ENCODE data around the gene ITLN1. TPM values are rescaled to one million over a fixed set of nuclear protein-coding genes. Genes with fewer than 3 reads are reported as not detected.

Gene ITLN1
- total RNA-seq, 3 donors from 2014 or later = 103 to 254 (median 221) TPM

DNA sequence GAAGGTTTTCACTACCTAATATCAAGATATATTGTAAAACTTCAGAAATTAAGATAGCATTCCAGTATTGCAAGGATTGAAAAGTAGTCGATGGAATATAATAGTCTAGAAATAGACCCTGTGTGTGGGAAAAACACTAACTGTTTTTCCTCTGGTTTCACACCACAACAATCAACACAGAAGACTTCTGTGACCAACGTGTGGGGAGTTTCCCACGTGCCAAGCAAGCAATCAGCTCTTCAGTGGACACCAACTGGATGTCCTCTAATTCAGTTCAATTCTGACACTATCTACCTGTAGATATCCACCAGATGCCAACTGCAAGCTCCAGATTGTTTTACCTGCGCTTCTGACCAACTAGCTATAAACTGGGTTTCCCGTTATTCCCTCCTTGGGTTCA lies 34.4 kb downstream of the ITLN1 start:
- TF ChIP-seq, protein P1, sequence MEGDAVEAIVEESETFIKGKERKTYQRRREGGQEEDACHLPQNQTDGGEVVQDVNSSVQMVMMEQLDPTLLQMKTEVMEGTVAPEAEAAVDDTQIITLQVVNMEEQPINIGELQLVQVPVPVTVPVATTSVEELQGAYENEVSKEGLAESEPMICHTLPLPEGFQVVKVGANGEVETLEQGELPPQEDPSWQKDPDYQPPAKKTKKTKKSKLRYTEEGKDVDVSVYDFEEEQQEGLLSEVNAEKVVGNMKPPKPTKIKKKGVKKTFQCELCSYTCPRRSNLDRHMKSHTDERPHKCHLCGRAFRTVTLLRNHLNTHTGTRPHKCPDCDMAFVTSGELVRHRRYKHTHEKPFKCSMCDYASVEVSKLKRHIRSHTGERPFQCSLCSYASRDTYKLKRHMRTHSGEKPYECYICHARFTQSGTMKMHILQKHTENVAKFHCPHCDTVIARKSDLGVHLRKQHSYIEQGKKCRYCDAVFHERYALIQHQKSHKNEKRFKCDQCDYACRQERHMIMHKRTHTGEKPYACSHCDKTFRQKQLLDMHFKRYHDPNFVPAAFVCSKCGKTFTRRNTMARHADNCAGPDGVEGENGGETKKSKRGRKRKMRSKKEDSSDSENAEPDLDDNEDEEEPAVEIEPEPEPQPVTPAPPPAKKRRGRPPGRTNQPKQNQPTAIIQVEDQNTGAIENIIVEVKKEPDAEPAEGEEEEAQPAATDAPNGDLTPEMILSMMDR (IDR thresholded peaks at IDR 0.05) = no peak
- Histone ChIP-seq H3K9me3 (no peaks in the 10 kb centered on the region), H3K4me3 (no peak overlapping the region), H3K36me3 (ENCODE audit: low read depth) (no peaks in the 10 kb centered on the region), H3K4me1 (ENCODE audit: low read depth) (peaks cover 9% of the 10 kb centered on the region)
- ATAC-seq (no peak), DNase-seq (no peak)
- intact Hi-C loops (cut with DNase I, micrococcal nuclease) = no loop called here

DNA sequence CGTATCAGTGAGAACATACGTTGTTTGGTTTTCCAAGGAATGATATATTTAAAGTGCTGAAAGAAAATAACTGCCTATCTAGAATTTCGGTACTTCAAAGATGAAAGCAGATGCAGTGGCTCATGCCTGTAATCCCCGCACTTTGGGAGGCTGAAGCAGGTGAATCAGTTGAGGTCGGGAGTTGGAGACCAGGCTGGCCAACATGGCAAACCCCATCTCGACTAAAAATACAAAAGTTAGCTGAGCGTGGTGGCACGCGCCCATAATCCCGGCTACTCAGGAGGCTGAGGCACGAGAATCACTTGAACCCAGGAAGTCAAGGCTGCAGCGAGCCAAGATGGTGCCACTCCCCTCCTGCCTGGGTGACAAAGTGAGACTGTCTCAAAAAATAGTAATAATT lies 38.7 kb downstream of the ITLN1 start:
- Histone ChIP-seq H3K36me3 (ENCODE audit: low read depth) (no peaks in the 10 kb centered on the region), H3K4me3 (no peak overlapping the region), H3K4me1 (ENCODE audit: low read depth) (peaks cover 9% of the 10 kb centered on the region), H3K9me3 (no peaks in the 10 kb centered on the region)
- no peak for DNase-seq
- intact Hi-C loops (cut with DNase I, micrococcal nuclease) = no loop called here
- TF ChIP-seq, protein P1 (IDR thresholded peaks at IDR 0.05) = no peak
- no peak for ATAC-seq

DNA sequence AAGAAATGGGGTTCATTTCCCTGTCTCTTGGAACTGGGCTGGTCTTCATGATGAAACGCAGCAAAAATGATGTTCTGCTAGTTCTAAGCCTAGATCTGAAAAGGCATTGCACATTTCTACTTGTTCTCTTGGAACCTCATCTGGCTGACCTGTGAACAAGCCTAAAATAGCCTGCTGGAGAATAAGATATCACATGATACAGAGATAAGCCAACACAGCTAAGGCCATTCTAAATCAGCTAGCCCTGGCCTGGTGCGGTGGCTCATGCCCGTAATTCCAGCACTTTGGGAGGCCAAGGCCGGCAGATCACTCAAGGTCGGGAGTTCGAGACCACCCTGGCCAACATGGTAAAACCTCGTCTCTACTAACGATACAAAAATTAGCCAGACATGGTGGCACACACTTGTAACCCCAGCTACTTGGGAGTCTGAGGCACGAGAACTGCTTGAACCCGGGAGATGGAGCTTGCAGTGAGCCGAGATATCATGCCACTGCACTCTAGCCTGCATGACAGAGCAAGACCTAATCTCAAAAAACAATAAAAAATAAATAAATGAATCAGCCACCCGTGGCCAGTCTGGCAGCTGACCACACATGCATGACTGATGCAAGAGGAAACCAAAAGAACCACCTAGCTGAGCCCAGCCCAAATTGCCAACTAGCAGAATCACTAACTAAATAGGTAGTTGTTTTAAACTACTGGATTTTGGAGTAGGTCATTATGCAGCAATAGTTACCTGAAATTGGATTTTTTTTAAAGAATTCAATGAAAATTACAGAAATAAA lies 40.3 kb downstream of the ITLN1 start:
- ATAC-seq = no peak
- TF ChIP-seq, protein P1 (IDR thresholded peaks at IDR 0.05) = no peak

DNA sequence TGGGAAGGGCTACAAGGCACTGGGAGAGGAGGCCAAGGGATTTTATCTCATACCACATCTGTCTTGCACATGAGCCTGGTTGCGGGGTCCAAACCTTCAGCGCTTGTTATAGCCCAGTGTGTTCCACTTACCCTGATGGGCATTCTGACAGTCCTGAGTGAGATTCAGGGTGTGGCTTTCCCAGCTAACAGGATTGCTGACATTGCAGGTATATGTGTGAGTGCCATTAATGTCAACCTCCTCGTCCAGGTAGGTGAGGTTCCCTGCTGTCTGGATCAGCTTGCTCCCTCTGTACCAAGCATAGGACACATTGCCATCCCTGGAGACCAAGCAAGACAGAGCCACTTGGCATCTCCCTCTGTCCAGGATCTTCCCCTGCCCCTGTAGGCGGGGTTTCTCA lies 43.9 kb downstream of the ITLN1 start:
- no peaks in the 10 kb centered on the region for H3K9me3 ChIP-seq
- no peak overlapping the region for H3K4me3 ChIP-seq
- H3K36me3 ChIP-seq (ENCODE audit: low read depth) = no peaks in the 10 kb centered on the region
- ATAC-seq (no peak), DNase-seq (no peak)
- H3K4me1 ChIP-seq (ENCODE audit: low read depth) = no peaks in the 10 kb centered on the region
- intact Hi-C loops (cut with DNase I, micrococcal nuclease) = no loop called here
- TF ChIP-seq, protein P1 (IDR thresholded peaks at IDR 0.05) = no peak

More for the DNA sequence above, 40.3 kb downstream of the ITLN1 start:
- no peaks in the 10 kb centered on the region for H3K9me3 ChIP-seq
- no peaks in the 10 kb centered on the region for H3K36me3 ChIP-seq (ENCODE audit: low read depth)
- no peak overlapping the region for H3K4me3 ChIP-seq
- intact Hi-C loops (cut with DNase I, micrococcal nuclease) = no loop called here
- no peak for DNase-seq
- no peaks in the 10 kb centered on the region for H3K4me1 ChIP-seq (ENCODE audit: low read depth)

DNA sequence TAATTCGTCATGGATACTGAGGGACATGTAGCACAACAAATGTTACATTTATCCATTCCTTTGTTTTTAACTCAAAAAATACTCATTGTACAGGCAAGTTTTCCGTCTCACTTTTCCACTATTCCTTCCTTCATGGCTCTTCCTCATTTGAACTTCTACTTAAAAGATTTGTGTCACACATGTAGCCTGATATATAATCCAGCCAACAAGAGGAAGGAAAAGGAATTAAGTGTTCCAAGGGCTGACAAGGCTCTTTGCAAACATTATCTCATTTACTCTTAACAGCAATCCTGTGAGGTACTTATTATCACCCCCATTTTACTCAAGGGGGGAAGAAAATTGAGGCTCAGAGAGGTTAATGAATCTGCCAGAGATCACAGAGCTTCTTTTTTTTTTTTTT lies 45.2 kb downstream of the ITLN1 start:
- TF ChIP-seq, protein P1 (IDR thresholded peaks at IDR 0.05) = no peak
- Histone ChIP-seq H3K4me1 (ENCODE audit: low read depth) (no peaks in the 10 kb centered on the region), H3K36me3 (ENCODE audit: low read depth) (no peaks in the 10 kb centered on the region), H3K4me3 (no peak overlapping the region), H3K9me3 (no peaks in the 10 kb centered on the region)
- ATAC-seq (no peak), DNase-seq (no peak)
- intact Hi-C loops (cut with DNase I, micrococcal nuclease) = no loop called here

All from mucosa of descending colon (tissue), 3 donors.